Measurements from ENCODE around the gene HINT2. TPM values are rescaled to one million over a fixed set of nuclear protein-coding genes. Genes with fewer than 3 reads are reported as not detected.
A peak's percentile ranks its signal among the peaks of the same experiment; 100 is the strongest.

The HINT2 gene
- total RNA-seq, 2 donors from 2014 or later = 27.7 to 38.0 TPM

GRCh38 chr9:35845824-35846771, 31.3 kb upstream of the HINT2 start:
- Mint-ChIP-seq H3K4me3 (no peak overlapping the region), H3K9me3 (no peaks in the 10 kb centered on the region), H3K4me1 (peaks cover 17% of the 10 kb centered on the region), H3K36me3 (ENCODE audit: low read depth) (no peaks in the 10 kb centered on the region), H3K27me3 (no peaks in the 10 kb centered on the region), H3K27ac (peak overlapping the region; percentile 1)
- no peak for ATAC-seq (replicated peaks)

- H3K4me1 Mint-ChIP-seq = peaks cover 17% of the 10 kb centered on the region
- peak overlapping the region; percentile 1 for H3K27ac Mint-ChIP-seq
- H3K4me3 Mint-ChIP-seq = no peak overlapping the region
- H3K9me3 Mint-ChIP-seq = no peaks in the 10 kb centered on the region
- no peaks in the 10 kb centered on the region for H3K36me3 Mint-ChIP-seq (ENCODE audit: low read depth)
- peak; percentile 23 for ATAC-seq (replicated peaks)
- no peaks in the 10 kb centered on the region for H3K27me3 Mint-ChIP-seq
Measured at GRCh38 chr9:35844628-35845270, 29.9 kb upstream of the HINT2 start.

GRCh38 chr9:35842795-35843194, 28.0 kb upstream of the HINT2 start:
- H3K27ac Mint-ChIP-seq = no peak overlapping the region

GRCh38 chr9:35842020-35842745, 27.3 kb upstream of the HINT2 start:
- H3K27me3 Mint-ChIP-seq = no peaks in the 10 kb centered on the region
- H3K4me3 Mint-ChIP-seq = no peak overlapping the region
- H3K36me3 Mint-ChIP-seq (ENCODE audit: low read depth) = no peaks in the 10 kb centered on the region
- no peak for ATAC-seq (replicated peaks)
- H3K27ac Mint-ChIP-seq = no peak overlapping the region
- H3K9me3 Mint-ChIP-seq = no peaks in the 10 kb centered on the region
- peaks cover 6% of the 10 kb centered on the region for H3K4me1 Mint-ChIP-seq

More at GRCh38 chr9:35842795-35843194, 28.0 kb upstream of the HINT2 start:
- no peaks in the 10 kb centered on the region for H3K27me3 Mint-ChIP-seq
- H3K4me3 Mint-ChIP-seq = no peak overlapping the region
- no peaks in the 10 kb centered on the region for H3K9me3 Mint-ChIP-seq
- peaks cover 12% of the 10 kb centered on the region for H3K4me1 Mint-ChIP-seq
- H3K36me3 Mint-ChIP-seq (ENCODE audit: low read depth) = no peaks in the 10 kb centered on the region
- peak; percentile 74 for ATAC-seq (replicated peaks)

- H3K27me3 Mint-ChIP-seq = no peaks in the 10 kb centered on the region
Measured at GRCh38 chr9:35841645-35841900, 26.7 kb upstream of the HINT2 start.

GRCh38 chr9:35840881-35841644, 26.2 kb upstream of the HINT2 start:
- Mint-ChIP-seq H3K9me3 (no peaks in the 10 kb centered on the region), H3K27ac (no peak overlapping the region), H3K4me3 (no peak overlapping the region), H3K27me3 (no peaks in the 10 kb centered on the region), H3K4me1 (peaks cover 6% of the 10 kb centered on the region), H3K36me3 (ENCODE audit: low read depth) (no peaks in the 10 kb centered on the region)
- ATAC-seq (replicated peaks) = no peak

More at GRCh38 chr9:35841645-35841900, 26.7 kb upstream of the HINT2 start:
- no peak overlapping the region for H3K27ac Mint-ChIP-seq
- H3K36me3 Mint-ChIP-seq (ENCODE audit: low read depth) = no peaks in the 10 kb centered on the region
- ATAC-seq (replicated peaks) = no peak
- H3K4me1 Mint-ChIP-seq = peaks cover 6% of the 10 kb centered on the region
- H3K9me3 Mint-ChIP-seq = no peaks in the 10 kb centered on the region
- H3K4me3 Mint-ChIP-seq = no peak overlapping the region

- peak overlapping the region; percentile 51 for H3K27ac Mint-ChIP-seq
- H3K9me3 Mint-ChIP-seq = no peaks in the 10 kb centered on the region
- H3K4me1 Mint-ChIP-seq = peaks cover 5% of the 10 kb centered on the region
- no peaks in the 10 kb centered on the region for H3K36me3 Mint-ChIP-seq (ENCODE audit: low read depth)
- H3K4me3 Mint-ChIP-seq = no peak overlapping the region
- no peak for ATAC-seq (replicated peaks)
- H3K27me3 Mint-ChIP-seq = no peaks in the 10 kb centered on the region
Measured at GRCh38 chr9:35839926-35840325, 25.1 kb upstream of the HINT2 start.

- Mint-ChIP-seq H3K27me3 (no peaks in the 10 kb centered on the region), H3K4me1 (no peaks in the 10 kb centered on the region), H3K4me3 (no peak overlapping the region), H3K9me3 (no peaks in the 10 kb centered on the region), H3K27ac (peak overlapping the region; percentile 22), H3K36me3 (ENCODE audit: low read depth) (no peaks in the 10 kb centered on the region)
- no peak for ATAC-seq (replicated peaks)
Measured at GRCh38 chr9:35836595-35836994, 21.8 kb upstream of the HINT2 start.

- H3K4me1 Mint-ChIP-seq = no peaks in the 10 kb centered on the region
- no peak overlapping the region for H3K4me3 Mint-ChIP-seq
- H3K27me3 Mint-ChIP-seq = no peaks in the 10 kb centered on the region
- no peaks in the 10 kb centered on the region for H3K36me3 Mint-ChIP-seq (ENCODE audit: low read depth)
- peak overlapping the region; percentile 22 for H3K27ac Mint-ChIP-seq
- ATAC-seq (replicated peaks) = no peak
- no peaks in the 10 kb centered on the region for H3K9me3 Mint-ChIP-seq
Measured at GRCh38 chr9:35835766-35836165, 20.9 kb upstream of the HINT2 start.

GRCh38 chr9:35835216-35835632, 20.4 kb upstream of the HINT2 start:
- H3K4me3 Mint-ChIP-seq = no peak overlapping the region
- H3K27me3 Mint-ChIP-seq = no peaks in the 10 kb centered on the region
- no peak overlapping the region for H3K27ac Mint-ChIP-seq
- H3K9me3 Mint-ChIP-seq = no peaks in the 10 kb centered on the region
- H3K36me3 Mint-ChIP-seq (ENCODE audit: low read depth) = no peaks in the 10 kb centered on the region
- peaks cover under 1% of the 10 kb centered on the region for H3K4me1 Mint-ChIP-seq
- ATAC-seq (replicated peaks) = no peak

- Mint-ChIP-seq H3K4me3 (no peak overlapping the region), H3K27me3 (no peaks in the 10 kb centered on the region), H3K9me3 (no peaks in the 10 kb centered on the region), H3K4me1 (peaks cover 7% of the 10 kb centered on the region), H3K27ac (peak overlapping the region; percentile 17), H3K36me3 (ENCODE audit: low read depth) (no peaks in the 10 kb centered on the region)
- no peak for ATAC-seq (replicated peaks)
Measured at GRCh38 chr9:35834260-35835215, 19.7 kb upstream of the HINT2 start.

GRCh38 chr9:35832814-35833213, 18.0 kb upstream of the HINT2 start:
- no peaks in the 10 kb centered on the region for H3K27me3 Mint-ChIP-seq
- no peaks in the 10 kb centered on the region for H3K36me3 Mint-ChIP-seq (ENCODE audit: low read depth)
- peak overlapping the region; percentile 23 for H3K27ac Mint-ChIP-seq

GRCh38 chr9:35831040-35831439, 16.2 kb upstream of the HINT2 start:
- Mint-ChIP-seq H3K27me3 (no peaks in the 10 kb centered on the region), H3K4me3 (no peak overlapping the region), H3K27ac (no peak overlapping the region), H3K36me3 (ENCODE audit: low read depth) (no peaks in the 10 kb centered on the region), H3K9me3 (no peaks in the 10 kb centered on the region), H3K4me1 (peaks cover 17% of the 10 kb centered on the region)
- no peak for ATAC-seq (replicated peaks)

More at GRCh38 chr9:35832814-35833213, 18.0 kb upstream of the HINT2 start:
- peaks cover 17% of the 10 kb centered on the region for H3K4me1 Mint-ChIP-seq
- no peak for ATAC-seq (replicated peaks)
- no peak overlapping the region for H3K4me3 Mint-ChIP-seq
- H3K9me3 Mint-ChIP-seq = no peaks in the 10 kb centered on the region
